DND-41 (cell line): ENCODE measurements around the gene CLBA1.

Source experiments
- EZH2 ChIP-seq: IDR thresholded peaks from 3 replicates; pipeline ENCODE4 v1.6.1; 2012; ENCODE audit warnings: borderline replicate concordance, low read depth, mild to moderate bottlenecking, moderate library complexity, low read length, inconsistent platforms; ENCODE audit not compliant: severe bottlenecking
- TF ChIP-seq, protein P1 (sequence below): IDR thresholded peaks from 2 replicates; pipeline ENCODE4 v1.5.1; 2012; ENCODE audit warnings: borderline replicate concordance, low read length, moderate library complexity, mild to moderate bottlenecking; ENCODE audit not compliant: poor library complexity, severe bottlenecking; ENCODE audit errors: extremely low read depth

DNA sequence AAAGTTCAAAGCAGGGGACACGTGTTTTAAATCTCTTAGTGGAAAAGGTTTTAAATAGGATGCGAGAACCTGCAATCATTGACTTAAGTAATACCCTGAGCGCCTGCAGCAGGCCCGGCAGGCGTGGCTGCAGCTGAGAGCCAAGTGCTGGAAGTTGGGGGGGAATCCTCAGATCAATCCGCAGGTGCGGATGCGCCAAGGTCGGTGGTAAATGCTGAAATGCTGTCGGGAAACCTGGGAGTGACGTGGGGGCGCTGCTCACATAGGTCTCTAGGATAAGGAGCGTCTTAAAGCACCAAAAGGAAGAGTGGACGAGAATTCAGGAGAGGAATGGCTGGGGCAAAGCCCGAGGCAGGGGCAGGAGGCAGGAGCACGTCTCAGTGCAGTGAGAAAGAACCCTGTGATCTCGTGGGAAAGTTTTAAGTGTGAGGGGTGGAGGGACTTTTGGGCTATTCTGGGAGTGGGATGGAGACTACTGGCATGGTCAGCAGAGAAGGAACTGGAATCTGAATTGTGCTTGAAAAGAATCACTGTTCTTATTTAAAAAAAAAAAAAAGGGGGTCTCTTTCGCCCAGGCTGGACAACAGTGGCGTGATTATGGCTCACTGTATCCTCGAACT, 36.2 kb downstream of the CLBA1 start:
- TF ChIP-seq, protein P1, sequence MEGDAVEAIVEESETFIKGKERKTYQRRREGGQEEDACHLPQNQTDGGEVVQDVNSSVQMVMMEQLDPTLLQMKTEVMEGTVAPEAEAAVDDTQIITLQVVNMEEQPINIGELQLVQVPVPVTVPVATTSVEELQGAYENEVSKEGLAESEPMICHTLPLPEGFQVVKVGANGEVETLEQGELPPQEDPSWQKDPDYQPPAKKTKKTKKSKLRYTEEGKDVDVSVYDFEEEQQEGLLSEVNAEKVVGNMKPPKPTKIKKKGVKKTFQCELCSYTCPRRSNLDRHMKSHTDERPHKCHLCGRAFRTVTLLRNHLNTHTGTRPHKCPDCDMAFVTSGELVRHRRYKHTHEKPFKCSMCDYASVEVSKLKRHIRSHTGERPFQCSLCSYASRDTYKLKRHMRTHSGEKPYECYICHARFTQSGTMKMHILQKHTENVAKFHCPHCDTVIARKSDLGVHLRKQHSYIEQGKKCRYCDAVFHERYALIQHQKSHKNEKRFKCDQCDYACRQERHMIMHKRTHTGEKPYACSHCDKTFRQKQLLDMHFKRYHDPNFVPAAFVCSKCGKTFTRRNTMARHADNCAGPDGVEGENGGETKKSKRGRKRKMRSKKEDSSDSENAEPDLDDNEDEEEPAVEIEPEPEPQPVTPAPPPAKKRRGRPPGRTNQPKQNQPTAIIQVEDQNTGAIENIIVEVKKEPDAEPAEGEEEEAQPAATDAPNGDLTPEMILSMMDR: peak; percentile 47
- TF ChIP-seq EZH2: no peak
